Neural crest cell (in vitro differentiated cells): ENCODE measurements around the gene F12. TPM values are rescaled to one million over a fixed set of nuclear protein-coding genes. Genes with fewer than 3 reads are reported as not detected.

ENCODE experiments used
- DNase-seq: peaks from one replicate; pipeline ENCODE4 v3.0.0; 2021; ENCODE audit warnings: low read depth, mixed read lengths, low spot score
- H3K27ac Mint-ChIP-seq: one replicate; pipeline ENCODE4 v1.8.0; 2021; ENCODE audit warnings: mild to moderate bottlenecking, mixed read lengths; ENCODE audit not compliant: unreplicated experiment
- H3K27me3 Mint-ChIP-seq: 2 replicates; pipeline ENCODE4 v1.8.0; 2021; ENCODE audit warnings: low read depth, mild to moderate bottlenecking, mixed read lengths
- H3K36me3 Mint-ChIP-seq: 2 replicates; pipeline ENCODE4 v1.8.0; 2021; ENCODE audit warnings: low read depth, mild to moderate bottlenecking, mixed read lengths
- H3K4me1 Mint-ChIP-seq: 2 replicates; pipeline ENCODE4 v1.8.0; 2021; ENCODE audit warnings: mixed read lengths
- H3K4me3 Mint-ChIP-seq: one replicate; pipeline ENCODE4 v1.8.0; 2021; ENCODE audit warnings: mild to moderate bottlenecking, mixed read lengths
- H3K9me3 Mint-ChIP-seq: 2 replicates; pipeline ENCODE4 v1.8.0; 2021; ENCODE audit warnings: mixed read lengths
- total RNA-seq: library from RNA; stranded (reverse); gene quantifications from 2 replicates; pipeline ENCODE4 v1.2.1, GENCODE V29; 2021
- TF ChIP-seq, protein P1 (sequence below): fragments of 200-600 bp; sonication (generic); conservative IDR thresholded peaks from 2 replicates; pipeline ENCODE4 v1.5.0; 2021; ENCODE audit warnings: antibody characterized with exemption, mild to moderate bottlenecking

F12 gene
- total RNA-seq, 1 donor from 2014 or later = 2.7 TPM

GRCh38 chr5:177387405-177387804 is 22.0 kb downstream of the F12 start:
- Mint-ChIP-seq H3K27ac (no peak overlapping the region), H3K27me3 (peaks cover 9% of the 10 kb centered on the region)
- TF ChIP-seq, protein P1, sequence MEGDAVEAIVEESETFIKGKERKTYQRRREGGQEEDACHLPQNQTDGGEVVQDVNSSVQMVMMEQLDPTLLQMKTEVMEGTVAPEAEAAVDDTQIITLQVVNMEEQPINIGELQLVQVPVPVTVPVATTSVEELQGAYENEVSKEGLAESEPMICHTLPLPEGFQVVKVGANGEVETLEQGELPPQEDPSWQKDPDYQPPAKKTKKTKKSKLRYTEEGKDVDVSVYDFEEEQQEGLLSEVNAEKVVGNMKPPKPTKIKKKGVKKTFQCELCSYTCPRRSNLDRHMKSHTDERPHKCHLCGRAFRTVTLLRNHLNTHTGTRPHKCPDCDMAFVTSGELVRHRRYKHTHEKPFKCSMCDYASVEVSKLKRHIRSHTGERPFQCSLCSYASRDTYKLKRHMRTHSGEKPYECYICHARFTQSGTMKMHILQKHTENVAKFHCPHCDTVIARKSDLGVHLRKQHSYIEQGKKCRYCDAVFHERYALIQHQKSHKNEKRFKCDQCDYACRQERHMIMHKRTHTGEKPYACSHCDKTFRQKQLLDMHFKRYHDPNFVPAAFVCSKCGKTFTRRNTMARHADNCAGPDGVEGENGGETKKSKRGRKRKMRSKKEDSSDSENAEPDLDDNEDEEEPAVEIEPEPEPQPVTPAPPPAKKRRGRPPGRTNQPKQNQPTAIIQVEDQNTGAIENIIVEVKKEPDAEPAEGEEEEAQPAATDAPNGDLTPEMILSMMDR = no peak

DNA sequence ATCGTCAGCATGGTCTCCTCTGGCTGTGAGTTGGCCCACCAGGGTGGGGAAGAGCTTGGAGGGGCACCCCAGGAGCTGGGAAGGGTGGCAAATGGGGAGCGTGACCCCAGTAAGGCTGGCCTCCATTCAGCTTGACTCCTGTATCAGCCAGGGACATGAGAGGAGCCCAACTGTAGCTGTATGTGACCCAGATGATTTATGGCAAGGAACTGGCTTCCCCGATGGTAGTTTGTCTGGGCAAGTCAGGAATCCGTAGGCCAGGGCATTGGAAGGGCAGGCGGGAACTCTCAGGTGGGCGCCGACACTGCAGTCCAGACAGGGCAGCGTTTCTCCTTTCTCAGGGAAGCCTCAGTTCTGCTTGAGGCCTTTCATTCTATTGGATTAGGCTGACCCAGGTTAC is 22.8 kb downstream of the F12 start:
- DNase-seq = no peak
- Mint-ChIP-seq H3K27ac (no peak overlapping the region), H3K36me3 (no peaks in the 10 kb centered on the region), H3K27me3 (peaks cover 9% of the 10 kb centered on the region), H3K4me3 (no peak overlapping the region), H3K4me1 (peaks cover 31% of the 10 kb centered on the region), H3K9me3 (no peaks in the 10 kb centered on the region)
- TF ChIP-seq, protein P1 = no peak

More at GRCh38 chr5:177387405-177387804, 22.0 kb downstream of the F12 start:
- no peak for DNase-seq
- Mint-ChIP-seq H3K4me1 (peaks cover 31% of the 10 kb centered on the region), H3K36me3 (no peaks in the 10 kb centered on the region), H3K9me3 (no peaks in the 10 kb centered on the region), H3K4me3 (no peak overlapping the region)

- Mint-ChIP-seq H3K4me1 (peaks cover 30% of the 10 kb centered on the region), H3K27ac (no peak overlapping the region), H3K4me3 (no peak overlapping the region)
These were observed 23.6 kb downstream of the F12 start for GRCh38 chr5:177385720-177386119.

GRCh38 chr5:177384134-177384533 is 25.2 kb downstream of the F12 start, which contains the start of gene SLC34A1:
TSS of gene SLC34A1 (plus strand) at chr5:177384434. CDS start at chr5:177385742, 1,308 bp downstream.
- Mint-ChIP-seq H3K9me3 (no peaks in the 10 kb centered on the region), H3K27me3 (peaks cover 6% of the 10 kb centered on the region), H3K4me3 (no peak within 1 kb of the TSS), H3K4me1 (peaks cover 14% of the 10 kb centered on the region), H3K36me3 (no peaks in the 10 kb centered on the region), H3K27ac (no peak within 1 kb of the TSS)
- no peak for DNase-seq
- TF ChIP-seq, protein P1 = no peak

More at GRCh38 chr5:177385720-177386119, 23.6 kb downstream of the F12 start:
- DNase-seq = no peak
- TF ChIP-seq, protein P1 = no peak
- Mint-ChIP-seq H3K9me3 (no peaks in the 10 kb centered on the region), H3K27me3 (peaks cover 9% of the 10 kb centered on the region), H3K36me3 (no peaks in the 10 kb centered on the region)

DNA sequence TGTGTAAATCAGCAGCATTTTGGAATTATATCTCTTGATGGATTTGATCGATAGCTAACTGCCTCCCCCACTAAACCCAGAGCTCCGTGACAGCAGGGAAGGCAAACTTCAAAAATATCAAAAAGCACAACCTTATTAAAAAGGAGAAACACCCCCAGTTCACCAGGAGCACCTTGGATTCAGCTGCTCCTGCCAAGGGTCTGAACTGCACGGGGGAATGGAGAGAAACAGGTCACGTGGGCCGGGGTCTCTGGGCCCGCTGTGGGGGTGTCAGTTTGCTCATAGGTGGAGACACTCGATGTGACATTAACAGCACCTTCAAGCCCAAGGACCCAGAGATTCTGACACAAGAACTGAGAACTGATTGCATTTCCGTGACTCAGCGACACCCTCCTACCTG is 26.2 kb downstream of the F12 start:
- TF ChIP-seq, protein P1 = no peak
- Mint-ChIP-seq H3K4me1 (peaks cover 5% of the 10 kb centered on the region), H3K9me3 (no peaks in the 10 kb centered on the region), H3K4me3 (no peak overlapping the region), H3K27ac (no peak overlapping the region), H3K36me3 (no peaks in the 10 kb centered on the region), H3K27me3 (peaks cover 6% of the 10 kb centered on the region)
- no peak for DNase-seq
